SK-N-MC (cell line): Measurements from ENCODE around the gene POLR2L.

Experiments
- EZH2 ChIP-seq: fragments of 200-600 bp; sonication (generic); IDR thresholded peaks from one replicate; pipeline ENCODE4 v1.6.1; 2017; ENCODE audit warnings: antibody characterized with exemption
- POLR2AphosphoS5 ChIP-seq: IDR thresholded peaks from 2 replicates; pipeline ENCODE4 v1.6.1; 2012; ENCODE audit warnings: mild to moderate bottlenecking, low read depth, low read length, borderline replicate concordance

DNA sequence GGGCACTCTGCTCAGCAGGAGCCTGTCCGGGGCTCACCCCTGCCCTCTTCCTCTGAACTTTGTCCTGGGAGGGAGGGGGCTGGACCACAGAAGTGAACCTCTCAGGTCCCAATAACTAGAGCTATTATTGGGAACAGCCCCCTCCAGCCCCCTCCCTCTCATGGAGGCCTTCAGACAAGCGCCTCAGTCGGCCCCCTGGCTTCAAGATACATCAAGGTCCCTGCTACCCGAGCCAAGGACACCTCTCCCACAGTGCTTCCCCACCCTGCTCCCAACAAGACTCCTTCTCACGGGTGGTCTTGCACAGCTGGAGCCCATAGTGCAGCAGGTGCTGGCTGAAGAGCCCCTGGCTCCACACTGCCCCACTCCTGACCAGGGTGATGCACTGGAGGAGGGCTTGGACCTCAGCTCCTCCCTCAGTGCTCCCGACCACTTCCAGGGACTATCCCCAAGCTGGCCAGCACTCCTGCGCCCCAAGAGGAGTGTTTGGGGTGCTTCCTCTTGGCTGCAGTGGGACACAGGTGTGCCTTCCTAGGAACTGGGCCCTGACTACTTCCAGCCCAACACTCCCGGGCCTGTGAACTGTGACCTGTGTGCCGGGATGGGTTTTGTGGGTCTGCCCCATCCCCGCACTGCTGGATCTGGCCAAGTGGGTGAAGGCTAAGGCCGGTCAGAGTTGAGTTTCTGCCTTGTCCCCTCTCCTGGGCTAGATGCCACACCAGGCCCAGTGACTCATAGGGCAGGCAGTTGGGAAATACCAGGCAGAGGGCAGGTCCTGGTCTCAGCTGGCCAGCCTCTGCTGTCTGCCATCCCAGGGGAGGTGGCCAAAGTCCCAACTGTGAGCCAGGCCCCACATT lies 21.4 kb downstream of the POLR2L start:
- no peak for TF ChIP-seq EZH2
- no peak for TF ChIP-seq POLR2AphosphoS5
